ENCODE data around the gene H2BW2.
"Not testable (repeated sequence)": the region's sequence is repeated elsewhere in the genome, so short reads cannot be mapped to it uniquely, and the experiment has no call there.

- not testable (repeated sequence) for TF ChIP-seq CTCF (IDR thresholded peaks at IDR 0.05); POLR2A (IDR thresholded peaks at IDR 0.05; ENCODE audit: low read depth); POLR2AphosphoS5 (IDR thresholded peaks at IDR 0.05)
These were observed 15.2 kb downstream of the H2BW2 start for GRCh38 chrX:104054956-104055355.

All from esophagus muscularis mucosa (tissue), 3 donors.